Kidney epithelial cell (primary cell): ENCODE measurements around the gene LAMB4. TPM values are rescaled to one million over a fixed set of nuclear protein-coding genes. Genes with fewer than 3 reads are reported as not detected.

Experiments used
- DNase-seq: peaks from one replicate; pipeline ENCODE4 v3.0.0-alpha.2; 2010; ENCODE audit warnings: low read depth
- H3K27me3 ChIP-seq: 2 replicates; pipeline ENCODE4 v1.6.0; 2011; ENCODE audit warnings: low read length; ENCODE audit not compliant: control insufficient read depth, insufficient read depth
- H3K36me3 ChIP-seq: 2 replicates; pipeline ENCODE4 v1.5.1; 2011; ENCODE audit warnings: low read length; ENCODE audit not compliant: control insufficient read depth, insufficient read depth
- H3K4me3 ChIP-seq: 2 replicates; pipeline ENCODE4 v1.5.1; 2011; ENCODE audit warnings: low read depth, mild to moderate bottlenecking, control low read depth, low read length
- total RNA-seq: library from RNA; depleted of rRNA; stranded (reverse); fragments of >200 nt; gene quantifications from 2 replicates; pipeline ENCODE4 v1.2.3, GENCODE V29; 2015
- TF ChIP-seq, protein P1 (sequence below): IDR thresholded peaks from 2 replicates; pipeline ENCODE4 v1.5.1; 2011; ENCODE audit warnings: mild to moderate bottlenecking, moderate library complexity, low read length, control low read depth, inconsistent platforms; ENCODE audit not compliant: insufficient read depth, poor library complexity, severe bottlenecking

The LAMB4 gene
- total RNA-seq, 1 donor from 2014 or later = not detected

DNA sequence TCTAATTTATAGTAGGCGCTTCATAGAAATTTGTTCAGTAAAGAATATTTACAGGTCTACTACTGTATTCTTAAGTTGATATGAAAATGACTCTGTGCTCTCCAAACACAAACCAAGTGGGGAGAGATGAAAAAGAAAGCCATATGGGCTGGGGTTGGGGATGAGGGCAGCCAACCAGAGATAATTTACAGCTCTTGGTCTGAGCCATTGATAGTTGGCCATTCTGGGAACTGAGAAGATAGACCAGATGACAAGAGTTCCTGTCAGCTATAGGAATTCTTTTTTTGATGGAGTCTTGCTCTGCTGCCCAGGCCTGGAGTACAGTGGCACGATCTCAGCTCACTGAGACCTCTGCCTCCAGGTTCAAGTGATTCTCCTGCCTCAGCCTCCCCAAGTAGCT is 57.4 kb downstream of the LAMB4 start:
- Histone ChIP-seq H3K36me3 (no peaks in the 10 kb centered on the region), H3K27me3 (no peaks in the 10 kb centered on the region), H3K4me3 (no peak overlapping the region)
- TF ChIP-seq, protein P1, sequence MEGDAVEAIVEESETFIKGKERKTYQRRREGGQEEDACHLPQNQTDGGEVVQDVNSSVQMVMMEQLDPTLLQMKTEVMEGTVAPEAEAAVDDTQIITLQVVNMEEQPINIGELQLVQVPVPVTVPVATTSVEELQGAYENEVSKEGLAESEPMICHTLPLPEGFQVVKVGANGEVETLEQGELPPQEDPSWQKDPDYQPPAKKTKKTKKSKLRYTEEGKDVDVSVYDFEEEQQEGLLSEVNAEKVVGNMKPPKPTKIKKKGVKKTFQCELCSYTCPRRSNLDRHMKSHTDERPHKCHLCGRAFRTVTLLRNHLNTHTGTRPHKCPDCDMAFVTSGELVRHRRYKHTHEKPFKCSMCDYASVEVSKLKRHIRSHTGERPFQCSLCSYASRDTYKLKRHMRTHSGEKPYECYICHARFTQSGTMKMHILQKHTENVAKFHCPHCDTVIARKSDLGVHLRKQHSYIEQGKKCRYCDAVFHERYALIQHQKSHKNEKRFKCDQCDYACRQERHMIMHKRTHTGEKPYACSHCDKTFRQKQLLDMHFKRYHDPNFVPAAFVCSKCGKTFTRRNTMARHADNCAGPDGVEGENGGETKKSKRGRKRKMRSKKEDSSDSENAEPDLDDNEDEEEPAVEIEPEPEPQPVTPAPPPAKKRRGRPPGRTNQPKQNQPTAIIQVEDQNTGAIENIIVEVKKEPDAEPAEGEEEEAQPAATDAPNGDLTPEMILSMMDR = no peak
- DNase-seq = no peak

DNA sequence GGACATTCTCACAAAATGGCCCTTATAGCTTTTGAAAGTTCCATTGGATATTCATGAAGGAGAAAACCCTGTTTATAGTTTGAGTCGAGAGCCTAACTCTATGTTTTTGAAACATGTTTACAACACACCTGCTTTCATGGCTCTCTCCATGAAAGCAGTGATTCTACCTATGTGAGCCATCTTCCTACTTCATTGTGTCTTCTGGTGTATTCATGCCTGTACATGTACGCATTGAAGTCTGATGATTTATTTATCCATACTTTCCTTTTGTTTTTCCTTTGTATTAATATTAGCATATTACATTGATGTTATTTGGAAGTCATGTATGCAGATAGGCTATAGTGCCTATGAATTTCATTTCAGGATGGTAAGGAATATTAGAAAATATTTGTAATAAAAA is 58.0 kb downstream of the LAMB4 start:
- Histone ChIP-seq H3K27me3 (no peaks in the 10 kb centered on the region), H3K36me3 (no peaks in the 10 kb centered on the region), H3K4me3 (no peak overlapping the region)
- DNase-seq = no peak
- TF ChIP-seq, protein P1 = no peak

DNA sequence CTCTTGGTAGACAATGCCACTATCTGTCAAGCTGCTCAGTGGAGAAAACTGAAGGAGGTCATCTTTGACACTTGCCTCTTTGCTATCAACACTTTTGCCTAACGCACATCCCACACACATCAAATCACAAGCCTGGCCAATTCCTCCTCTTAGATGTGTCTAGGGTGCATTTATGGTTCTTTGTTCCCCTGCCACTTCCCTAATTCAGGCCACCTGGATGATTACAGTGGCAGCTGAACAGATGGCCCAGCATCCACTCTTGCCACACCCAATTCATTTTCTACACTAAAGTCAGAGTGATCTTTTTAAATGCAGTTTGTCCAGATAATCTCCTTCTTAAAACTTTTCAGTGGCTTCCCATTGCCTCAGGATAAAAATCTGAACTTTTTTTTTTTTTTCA is 58.6 kb downstream of the LAMB4 start:
- no peaks in the 10 kb centered on the region for H3K36me3 ChIP-seq
- no peaks in the 10 kb centered on the region for H3K27me3 ChIP-seq
- no peak for DNase-seq
- TF ChIP-seq, protein P1 = no peak
- H3K4me3 ChIP-seq = no peak overlapping the region

GRCh38 chr7:108069646-108070045 is 60.5 kb downstream of the LAMB4 start:
- no peaks in the 10 kb centered on the region for H3K36me3 ChIP-seq
- H3K4me3 ChIP-seq = no peak overlapping the region
- no peaks in the 10 kb centered on the region for H3K27me3 ChIP-seq
- TF ChIP-seq, protein P1 = no peak
- DNase-seq = no peak

DNA sequence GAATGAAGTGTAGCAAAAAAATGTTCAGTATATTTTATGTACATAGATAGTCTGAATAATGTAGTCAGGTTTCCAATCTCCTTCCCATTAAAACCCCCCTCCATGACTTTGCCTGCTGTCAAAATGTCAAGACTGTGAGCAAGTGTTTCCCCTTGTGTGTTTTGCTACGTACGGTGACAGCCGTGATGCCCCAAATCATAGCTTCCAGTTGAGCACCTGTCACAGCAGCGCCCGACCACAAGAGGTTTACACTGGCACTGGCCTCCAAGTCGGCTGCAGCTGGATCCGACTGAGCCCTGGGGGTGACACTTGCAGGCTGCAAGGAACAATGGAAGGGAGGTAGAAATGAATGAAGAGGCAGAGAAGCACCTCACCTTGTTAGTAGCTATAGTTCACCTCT is 62.3 kb downstream of the LAMB4 start:
- Histone ChIP-seq H3K4me3 (no peak overlapping the region), H3K36me3 (no peaks in the 10 kb centered on the region), H3K27me3 (no peaks in the 10 kb centered on the region)
- TF ChIP-seq, protein P1 = no peak
- no peak for DNase-seq

GRCh38 chr7:108066486-108066885 is 63.7 kb downstream of the LAMB4 start:
- no peaks in the 10 kb centered on the region for H3K36me3 ChIP-seq
- no peaks in the 10 kb centered on the region for H3K27me3 ChIP-seq
- no peak for DNase-seq
- H3K4me3 ChIP-seq = no peak overlapping the region
- TF ChIP-seq, protein P1 = no peak
